Endothelial cell of umbilical vein (primary cell): ENCODE results near the gene JPH3. TPM values are rescaled to one million over a fixed set of nuclear protein-coding genes. Genes with fewer than 3 reads are reported as not detected.

Experiments
- BruUV-seq: library from RNA; stranded (reverse); fragments of 400-500 nt; replicated peaks from 2 replicates; lab custom pipeline; 2021; lab: Mats Ljungman, UMichigan
- CTCF ChIA-PET: fragments of 300-600, 350-600 bp; sonication (Branson Sonifier 250); formaldehyde crosslinking; loops from one replicate; lab custom pipeline; 2021; ENCODE audit warnings: antibody characterized with exemption, inconsistent platforms; lab: Charles Lee
- POLR2A ChIA-PET: fragments of 300-600, 350-600 bp; sonication (Branson Sonifier 250); formaldehyde crosslinking; loops from one replicate; lab custom pipeline; 2021; ENCODE audit warnings: antibody characterized with exemption, inconsistent platforms; lab: Charles Lee
- DNase-seq: peaks from one replicate; pipeline ENCODE4 v3.0.0-alpha.2; 2011; ENCODE audit warnings: low read depth, low spot score
- FAIRE-seq: peaks from 2 replicates; lab custom pipeline; 2011; peaks lifted over from hg19 to GRCh38; lab: Jason Lieb, UNC
- H2AFZ ChIP-seq: 2 replicates; pipeline ENCODE4 v1.6.0; 2012; ENCODE audit warnings: low read depth, low read length, control low read depth, inconsistent platforms
- H3K27ac ChIP-seq: 2 replicates; pipeline ENCODE4 v1.5.1; 2011; ENCODE audit warnings: low read depth, mild to moderate bottlenecking, control low read depth, low read length, moderate library complexity; ENCODE audit not compliant: insufficient read depth
- H3K27me3 ChIP-seq, 2 experiments: 2 replicates each; pipeline versions ENCODE4 v1.6.0 to v1.6.1; 2011; ENCODE audit warnings: low read length in 2 of 2, mixed read lengths in 1 of 2; ENCODE audit not compliant: control insufficient read depth in 2 of 2, insufficient read depth in 2 of 2
- H3K36me3 ChIP-seq, 2 experiments: 2 replicates in 1 of 2; 3 replicates in 1 of 2; pipeline ENCODE4 v1.5.1; 2011; ENCODE audit warnings: low read length in 2 of 2, mild to moderate bottlenecking in 1 of 2, moderate library complexity in 1 of 2; ENCODE audit not compliant: control insufficient read depth in 2 of 2, insufficient read depth in 2 of 2; ENCODE audit errors: extremely low read depth in 1 of 2
- H3K4me1 ChIP-seq: 3 replicates; pipeline ENCODE4 v1.5.1; 2011; ENCODE audit warnings: mild to moderate bottlenecking, low read length; ENCODE audit not compliant: control insufficient read depth, insufficient read depth; ENCODE audit errors: extremely low read depth
- H3K4me2 ChIP-seq: 2 replicates; pipeline ENCODE4 v1.6.1; 2011; ENCODE audit warnings: low read length, control low read depth, mixed read lengths; ENCODE audit not compliant: insufficient read depth
- H3K4me3 ChIP-seq, 3 experiments: fragments of 200-600 bp in 1 of 3; sonication (generic), shearing (Covaris generic) in 1 of 3; replicated peaks in 1 of 3; 2 replicates each; pipeline ENCODE4 v1.5.1; 2011 to 2016; ENCODE audit warnings: control low read depth in 3 of 3, low read length in 3 of 3, mild to moderate bottlenecking in 2 of 3, inconsistent platforms in 1 of 3, low read depth in 1 of 3, moderate library complexity in 1 of 3; ENCODE audit not compliant: insufficient read depth in 1 of 3
- H3K79me2 ChIP-seq: 2 replicates; pipeline ENCODE4 v1.6.0; 2012; ENCODE audit warnings: low read length, inconsistent platforms; ENCODE audit not compliant: control insufficient read depth, insufficient read depth
- H3K9ac ChIP-seq: replicated peaks from 2 replicates; pipeline ENCODE3; 2011; ENCODE audit warnings: low read length, control low read depth; ENCODE audit not compliant: insufficient read depth; ENCODE audit errors: extremely low read depth
- H3K9me1 ChIP-seq: replicated peaks from 3 replicates; pipeline ENCODE4 v1.6.0; 2011; ENCODE audit warnings: mild to moderate bottlenecking, low read length; ENCODE audit not compliant: control insufficient read depth, insufficient read depth; ENCODE audit errors: extremely low read depth
- H3K9me3 ChIP-seq: replicated peaks from 2 replicates; pipeline ENCODE4 v1.5.1; 2012; ENCODE audit warnings: low read length, inconsistent platforms; ENCODE audit not compliant: control insufficient read depth, insufficient read depth
- H4K20me1 ChIP-seq: replicated peaks from 2 replicates; pipeline ENCODE3; 2011; ENCODE audit warnings: mild to moderate bottlenecking, low read length; ENCODE audit not compliant: control insufficient read depth, insufficient read depth; ENCODE audit errors: extremely low read depth
- CTCF ChIP-seq, 2 donors: IDR thresholded peaks; 1 replicate in 1 of 2; 2 replicates in 1 of 2; pipeline ENCODE4 v1.5.1; 2011; ENCODE audit warnings: low read length in 2 of 2, mild to moderate bottlenecking in 2 of 2, moderate library complexity in 2 of 2, control low read depth in 1 of 2, inconsistent platforms in 1 of 2, low read depth in 1 of 2; ENCODE audit not compliant: insufficient read depth in 1 of 2; ENCODE audit errors: extremely low read depth in 1 of 2
- FOS ChIP-seq: IDR thresholded peaks from 2 replicates; pipeline ENCODE4 v1.6.1; 2011; ENCODE audit warnings: mild to moderate bottlenecking, low read length, moderate library complexity, borderline replicate concordance; ENCODE audit not compliant: insufficient read depth
- JUN ChIP-seq: IDR thresholded peaks from 2 replicates; pipeline ENCODE4 v1.6.1; 2011; ENCODE audit warnings: borderline replicate concordance, low read depth; ENCODE audit not compliant: insufficient read length, insufficient read depth
- MAX ChIP-seq: IDR thresholded peaks from 2 replicates; pipeline ENCODE4 v1.6.1; 2011; ENCODE audit not compliant: insufficient read depth, insufficient read length
- POLR2AphosphoS5 ChIP-seq: IDR thresholded peaks from 2 replicates; pipeline ENCODE4 v1.6.1; 2012; ENCODE audit warnings: low read depth, mild to moderate bottlenecking, control low read depth, low read length, moderate library complexity; ENCODE audit not compliant: insufficient read depth
- dilution Hi-C: fragments of 300-500 bp; cut with MboI; formaldehyde crosslinking; loops from one replicate; pipeline ENCODE4 v1.15.0; 2019; ENCODE audit warnings: low sequenced_read_pairs; ENCODE audit not compliant: extremely low pct_ligation_motif_present
- intact Hi-C: fragments of 100-400 bp; cut with micrococcal nuclease; formaldehyde crosslinking; loops from one replicate; pipeline ENCODE4 v1.10.0; 2022
- polyA plus RNA-seq, 4 experiments: library from polyadenylated mRNA; depleted of rRNA in 3 of 4; stranded (reverse) in 3 of 4; unstranded in 1 of 4; fragments of >200 nt; gene quantifications; 2 replicates each; pipeline versions ENCODE4 v1.2.1 to v1.2.3, GENCODE V29; 2011 to 2012; ENCODE audit warnings: missing spikeins in 1 of 4
- total RNA-seq: library from RNA; stranded (reverse); gene quantifications from 2 replicates; pipeline ENCODE4 v1.2.3, GENCODE V29; 2021

The JPH3 gene
- total and polyA plus RNA-seq, 2 donors (not counting 3 experiments of a cell fraction or from before 2014, with no cell fraction given), result 0.22 to 0.30 TPM

DNA sequence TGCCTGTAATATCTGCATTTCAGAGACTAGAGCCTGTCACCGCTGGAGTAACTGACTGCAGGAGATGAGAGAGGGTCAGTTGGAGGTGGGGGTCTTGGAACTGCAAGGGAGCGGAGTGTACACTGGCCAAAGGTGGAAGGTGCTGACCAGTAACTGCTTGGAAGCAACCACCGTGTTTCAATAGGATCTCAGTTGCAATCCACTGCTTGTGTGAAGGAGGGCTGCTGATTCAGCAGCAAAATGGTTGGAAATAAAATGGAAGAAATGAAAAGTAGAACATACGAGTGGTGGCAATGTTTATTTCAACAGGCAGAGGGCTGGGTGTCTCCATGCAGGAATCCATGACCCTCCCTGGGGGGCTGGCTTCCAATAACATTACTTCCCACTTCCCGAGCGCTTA is 2.1 kb upstream of the JPH3 start:
- DNase-seq, result no peak
- no peak for FAIRE-seq
- POLR2A ChIA-PET, result no interaction called here
- dilution Hi-C loops, result no loop called here
- Histone ChIP-seq H3K79me2 (no peaks in the 10 kb centered on the region), H2AFZ (no peak overlapping the region), H3K27me3 (peaks cover 45 to 49% of the 10 kb centered on the region in 2 experiments), H3K9me3 (no peaks in the 10 kb centered on the region), H3K4me1 (no peaks in the 10 kb centered on the region), H3K27ac (no peak overlapping the region), H4K20me1 (no peaks in the 10 kb centered on the region), H3K9me1 (no peaks in the 10 kb centered on the region), H3K9ac (no peak overlapping the region), H3K4me2 (no peak overlapping the region), H3K4me3 (no peak overlapping the region), H3K36me3 (no peaks in the 10 kb centered on the region)
- CTCF ChIA-PET, result interaction anchor here (1.5 kb wide), 1 partner anchor 36 kb away, joined by 4 read pairs; no protein-coding TSS in a partner anchor
- intact Hi-C loops, result no loop called here
- BruUV-seq, result no TSS peak
- TF ChIP-seq MAX (no peak), FOS (no peak), JUN (no peak), CTCF (IDR thresholded peaks at IDR 0.05; ENCODE audit: extremely low read depth in 1 of 2, insufficient read depth in 1 of 2, low read depth in 1 of 2, low read length in 2 of 2) (no peak), POLR2AphosphoS5 (no peak)
